K562 (cell line): ENCODE results near the gene ZNF581. TPM values are rescaled to one million over a fixed set of nuclear protein-coding genes. Genes with fewer than 3 reads are reported as not detected.
A peak's percentile ranks its signal among the peaks of the same experiment; 100 is the strongest.

Source experiments
- ATAC-seq: fragments of 200-7000 bp; cut with Tn5 transposase; 3 replicates; pipeline ENCODE4 v1.9.1; 2020; ENCODE audit warnings: moderate library complexity
- BruUV-seq: library from RNA; stranded (reverse); fragments of 400-500 nt; replicated peaks from 2 replicates; lab custom pipeline; 2021; lab: Mats Ljungman, UMichigan
- CTCF ChIA-PET: fragments of 300-600 bp; formaldehyde crosslinking; extraction: SDS; loops from one replicate; lab custom pipeline; 2021; ENCODE audit warnings: low intra/inter-chr PET ratio; lab: Yijun Ruan, JAX
- POLR2A ChIA-PET: fragments of 300-600, 350-650 bp; sonication (Branson Sonifier 250); formaldehyde crosslinking; extraction: SDS; loops from one replicate; lab custom pipeline; 2021; ENCODE audit warnings: antibody characterized with exemption, inconsistent platforms; lab: Yijun Ruan, JAX
- DNase-seq, 4 experiments: peaks; one replicate each; pipeline versions ENCODE4 v3.0.0 to v3.0.0-alpha.2; 2011 to 2018; ENCODE audit warnings: low spot score in 3 of 4, mixed read lengths in 3 of 4; ENCODE audit errors: extremely low read depth in 1 of 4
- FAIRE-seq: peaks from 2 replicates; lab custom pipeline; 2011; peaks lifted over from hg19 to GRCh38; lab: Jason Lieb, UNC
- H2AFZ ChIP-seq: 2 replicates; pipeline ENCODE4 v1.6.0; 2011; ENCODE audit warnings: low read depth, low read length, control low read depth, inconsistent platforms
- H3K27ac ChIP-seq: fragments of 200-600 bp; 3 replicates; pipeline ENCODE4 v1.8.0; 2011; ENCODE audit warnings: low read depth, mild to moderate bottlenecking, control low read depth, inconsistent platforms, low read length, moderate library complexity, mixed read lengths; ENCODE audit errors: extremely low read depth
- H3K27me3 ChIP-seq, 2 experiments: fragments of 300-600 bp in 1 of 2; 2 replicates in 1 of 2; 3 replicates in 1 of 2; pipeline versions ENCODE4 v1.6.0 to v1.8.0; 2011; ENCODE audit warnings: inconsistent platforms in 2 of 2, low read length in 2 of 2, mild to moderate bottlenecking in 1 of 2, mixed read lengths in 1 of 2, moderate library complexity in 1 of 2; ENCODE audit not compliant: control insufficient read depth in 2 of 2, insufficient read depth in 2 of 2
- H3K36me3 ChIP-seq: fragments of 300-600 bp; 3 replicates; pipeline ENCODE4 v1.8.0; 2011; ENCODE audit warnings: mild to moderate bottlenecking, low read length, inconsistent platforms; ENCODE audit not compliant: control insufficient read depth, insufficient read depth
- H3K4me1 ChIP-seq, 2 experiments: fragments of 200-600 bp in 1 of 2; replicated peaks in 1 of 2; 2 replicates in 1 of 2; 3 replicates in 1 of 2; pipeline versions ENCODE4 v1.5.1 to v1.8.0; 2011; ENCODE audit warnings: inconsistent platforms in 2 of 2, low read length in 2 of 2, mild to moderate bottlenecking in 1 of 2, mixed read lengths in 1 of 2, moderate library complexity in 1 of 2; ENCODE audit not compliant: control insufficient read depth in 2 of 2, insufficient read depth in 2 of 2
- H3K4me2 ChIP-seq: 2 replicates; pipeline ENCODE4 v1.6.1; 2011; ENCODE audit warnings: low read length, control low read depth, inconsistent platforms, mixed read lengths; ENCODE audit not compliant: insufficient read depth
- H3K4me3 ChIP-seq: fragments of 200-600 bp; sonication (generic), shearing (Covaris generic); 2 replicates; pipeline ENCODE4 v1.5.1; 2016; ENCODE audit warnings: control low read depth, inconsistent platforms
- H3K79me2 ChIP-seq: fragments of 200-600 bp; 3 replicates; pipeline ENCODE4 v1.8.0; 2011; ENCODE audit warnings: low read length, inconsistent platforms; ENCODE audit not compliant: control insufficient read depth, insufficient read depth
- H3K9ac ChIP-seq, 2 experiments: 2 replicates each; pipeline versions ENCODE4 v1.6.0 to v1.6.1; 2011; ENCODE audit warnings: low read depth in 2 of 2, low read length in 2 of 2, control low read depth in 1 of 2, inconsistent platforms in 1 of 2, mild to moderate bottlenecking in 1 of 2, mixed read lengths in 1 of 2; ENCODE audit not compliant: insufficient read depth in 1 of 2
- H3K9me1 ChIP-seq: one replicate; pipeline ENCODE4 v1.6.0; 2011; ENCODE audit warnings: inconsistent platforms, mild to moderate bottlenecking, low read length, moderate library complexity; ENCODE audit not compliant: control insufficient read depth, insufficient read depth
- H3K9me3 ChIP-seq: replicated peaks from 2 replicates; pipeline ENCODE4 v1.5.1; 2011; ENCODE audit warnings: low read depth, low read length, inconsistent platforms; ENCODE audit not compliant: control insufficient read depth, insufficient read depth
- H4K20me1 ChIP-seq: replicated peaks from 2 replicates; pipeline ENCODE4 v1.6.1; 2011; ENCODE audit warnings: low read length, inconsistent platforms, mixed read lengths; ENCODE audit not compliant: control insufficient read depth, insufficient read depth
- HDAC6 ChIP-seq: IDR thresholded peaks from 2 replicates; pipeline ENCODE4 v1.6.1; 2012; ENCODE audit warnings: low read depth, mild to moderate bottlenecking, control low read depth, inconsistent platforms, low read length, moderate library complexity
- KLF1 ChIP-seq: fragments of 450-650 bp; IDR thresholded peaks from 2 replicates; pipeline ENCODE4 v1.6.1; 2016; ENCODE audit warnings: missing genetic modification characterization, missing compliant biosample characterization
- RBFOX2 ChIP-seq: fragments of 200-400 bp; formaldehyde crosslinking; IDR thresholded peaks from 2 replicates; pipeline ENCODE4 v1.6.1; 2017; ENCODE audit warnings: low read depth, mild to moderate bottlenecking, low read length, moderate library complexity
- WGBS: fragments of 100-300 bp; shearing (Covaris generic); methylation state at CpG from one replicate; pipeline ENCODE4 v1.1.6; 2016; ENCODE audit warnings: low coverage, mixed read lengths; ENCODE audit not compliant: insufficient coverage; ENCODE audit errors: missing lambda C conversion rate; 5-methylcytosine and 5-hydroxymethylcytosine counted together
- in situ Hi-C: fragments of 300-500 bp; cut with MboI; formaldehyde crosslinking; loops from 4 replicates; pipeline ENCODE4 v1.15.0; 2018; ENCODE audit warnings: inconsistent platforms, mixed read lengths
- intact Hi-C: fragments of 100-400 bp; cut with micrococcal nuclease; formaldehyde crosslinking; loops from 2 replicates; pipeline ENCODE4 v1.14.2; 2022
- polyA plus RNA-seq, 8 experiments: library from polyadenylated mRNA; depleted of rRNA in 4 of 8; stranded (reverse) in 5 of 8; unstranded in 3 of 8; fragments of >200 nt; fragmentation: Nextera tagmentation in 2 of 8; fragmentation: Illumina TruSeq in 1 of 8; extraction: Ambion mirVana in 2 of 8; extraction: Trizol in 1 of 8; gene quantifications; 2 replicates each; pipeline versions ENCODE4 v1.2.1 to v1.2.3, GENCODE V29; 2011 to 2014; ENCODE audit warnings: inconsistent platforms in 1 of 8, missing spikeins in 1 of 8
- total RNA-seq, 7 experiments: library from RNA; depleted of rRNA in 6 of 7; stranded (reverse); fragments of >200 nt in 6 of 7; fragmentation: Illumina TruSeq in 2 of 7; extraction: Trizol in 2 of 7; gene quantifications; 2 replicates each; pipeline versions ENCODE4 v1.2.1 to v1.2.3, GENCODE V29; 2011 to 2021; ENCODE audit warnings: low replicate concordance in 1 of 7
- TF ChIP-seq, protein P1 (sequence below): sonication (generic); formaldehyde crosslinking; IDR thresholded peaks from 2 replicates; pipeline ENCODE4 v1.8.1; 2023; ENCODE audit warnings: mild to moderate bottlenecking, missing genetic modification reagents

Gene ZNF581
- total and polyA plus RNA-seq, 9 of the 15 experiments (the other 6 are each of a cell fraction or from before 2014, with no cell fraction given), result 2.4 to 39.4 (median 15.4) TPM

DNA sequence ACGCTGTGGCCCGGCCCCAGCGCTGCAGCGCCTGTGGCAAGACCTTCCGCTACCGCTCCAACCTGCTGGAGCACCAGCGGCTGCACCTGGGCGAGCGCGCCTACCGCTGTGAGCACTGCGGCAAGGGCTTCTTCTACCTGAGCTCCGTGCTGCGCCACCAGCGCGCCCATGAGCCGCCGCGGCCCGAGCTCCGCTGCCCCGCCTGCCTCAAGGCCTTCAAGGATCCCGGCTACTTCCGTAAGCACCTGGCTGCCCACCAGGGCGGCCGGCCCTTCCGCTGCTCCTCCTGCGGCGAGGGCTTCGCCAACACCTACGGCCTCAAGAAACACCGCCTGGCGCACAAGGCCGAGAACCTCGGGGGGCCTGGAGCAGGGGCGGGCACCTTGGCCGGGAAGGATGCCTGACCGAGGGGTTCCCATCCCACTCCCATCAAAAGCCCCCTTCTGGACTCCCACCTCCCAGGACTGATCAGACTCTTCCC lies 27.0 kb upstream of the ZNF581 start:
- Histone ChIP-seq H3K9me1 (peaks cover 3% of the 10 kb centered on the region), H3K4me1 (peaks cover 0 to 5% of the 10 kb centered on the region in 2 experiments; a peak in 2 of 5 replicates), H3K36me3 (peaks cover 35% of the 10 kb centered on the region; the same call in 2 of the 3 replicates), H2AFZ (no peak overlapping the region), H3K4me3 (no peak overlapping the region), H3K79me2 (peaks cover 6% of the 10 kb centered on the region; the same call in 1 of the 3 replicates), H3K27me3 (no peaks in the 10 kb centered on the region), H3K27ac (no peak overlapping the region), H4K20me1 (no peaks in the 10 kb centered on the region; the same call in 1 of the 2 replicates), H3K9me3 (no peaks in the 10 kb centered on the region), H3K4me2 (no peak overlapping the region), H3K9ac (no peak overlapping the region)
- ATAC-seq (no peak), DNase-seq (no peak), FAIRE-seq (no peak)
- intact Hi-C loops, result no loop called here
- CTCF ChIA-PET, result no interaction called here
- POLR2A ChIA-PET, result interaction anchor here (0.7 to 1.7 kb wide), 2 partner anchors 12 to 314 kb away, joined by 3 to 6 read pairs; no protein-coding TSS in a partner anchor
- WGBS, result 99% methylated on average over 34 of the region's 38 CpGs
- TF ChIP-seq RBFOX2 (peak; percentile 44; the same call in 1 of the 2 replicates), KLF1 (no peak), HDAC6 (no peak)
- TF ChIP-seq, protein P1, sequence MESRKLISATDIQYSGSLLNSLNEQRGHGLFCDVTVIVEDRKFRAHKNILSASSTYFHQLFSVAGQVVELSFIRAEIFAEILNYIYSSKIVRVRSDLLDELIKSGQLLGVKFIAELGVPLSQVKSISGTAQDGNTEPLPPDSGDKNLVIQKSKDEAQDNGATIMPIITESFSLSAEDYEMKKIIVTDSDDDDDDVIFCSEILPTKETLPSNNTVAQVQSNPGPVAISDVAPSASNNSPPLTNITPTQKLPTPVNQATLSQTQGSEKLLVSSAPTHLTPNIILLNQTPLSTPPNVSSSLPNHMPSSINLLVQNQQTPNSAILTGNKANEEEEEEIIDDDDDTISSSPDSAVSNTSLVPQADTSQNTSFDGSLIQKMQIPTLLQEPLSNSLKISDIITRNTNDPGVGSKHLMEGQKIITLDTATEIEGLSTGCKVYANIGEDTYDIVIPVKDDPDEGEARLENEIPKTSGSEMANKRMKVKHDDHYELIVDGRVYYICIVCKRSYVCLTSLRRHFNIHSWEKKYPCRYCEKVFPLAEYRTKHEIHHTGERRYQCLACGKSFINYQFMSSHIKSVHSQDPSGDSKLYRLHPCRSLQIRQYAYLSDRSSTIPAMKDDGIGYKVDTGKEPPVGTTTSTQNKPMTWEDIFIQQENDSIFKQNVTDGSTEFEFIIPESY (CRISPR knock-in tag), result peak; percentile 26; the same call in 1 of the 2 replicates
- in situ Hi-C loops, result no loop called here
- BruUV-seq, result no TSS peak
